ENCODE results near the gene DIAPH2.
A peak's percentile ranks its signal among the peaks of the same experiment; 100 is the strongest.

The DIAPH2 gene

GRCh38 chrX:97211070-97211469 is 526.4 kb downstream of the DIAPH2 start:
- FAIRE-seq, result peak; percentile 71

DNA sequence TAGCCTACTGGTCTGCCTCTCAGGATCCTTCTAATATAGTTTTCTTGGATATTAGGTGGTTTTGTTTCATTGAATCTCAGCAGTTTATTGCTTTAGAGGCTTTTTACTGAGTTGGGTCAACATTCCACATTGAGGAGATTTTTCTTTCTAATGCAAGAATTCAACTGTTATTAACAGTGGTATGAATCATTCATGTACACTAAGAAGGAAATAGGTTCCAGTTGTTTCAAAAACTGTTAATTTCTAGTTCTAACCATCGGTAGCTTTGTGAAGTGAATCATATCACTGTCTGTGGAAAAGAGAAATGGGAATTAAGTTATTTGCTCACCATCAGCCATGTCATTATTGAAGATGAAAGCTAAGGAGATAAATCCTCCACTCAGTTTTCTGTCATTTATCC is 530.5 kb downstream of the DIAPH2 start:
- no peak for FAIRE-seq

DNA sequence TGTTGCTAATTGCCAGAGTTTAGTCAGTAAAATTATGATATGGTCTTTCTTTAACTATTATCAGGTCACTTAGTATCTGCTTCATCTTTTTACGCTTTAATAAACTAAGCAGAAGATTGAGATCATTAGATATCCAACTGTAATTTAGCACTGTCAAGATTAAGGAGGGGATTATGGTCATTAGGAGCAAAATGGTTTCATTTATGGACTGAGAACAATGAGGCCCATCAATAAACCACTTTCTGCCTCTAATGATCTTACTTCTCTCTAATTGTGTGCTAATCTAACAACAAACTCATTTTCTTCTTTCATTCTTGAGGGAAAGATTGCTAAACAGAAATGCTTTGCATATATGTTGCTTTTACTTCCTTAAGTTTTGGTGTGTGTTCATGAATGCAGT is 539.5 kb downstream of the DIAPH2 start:
- FAIRE-seq, result no peak

DNA sequence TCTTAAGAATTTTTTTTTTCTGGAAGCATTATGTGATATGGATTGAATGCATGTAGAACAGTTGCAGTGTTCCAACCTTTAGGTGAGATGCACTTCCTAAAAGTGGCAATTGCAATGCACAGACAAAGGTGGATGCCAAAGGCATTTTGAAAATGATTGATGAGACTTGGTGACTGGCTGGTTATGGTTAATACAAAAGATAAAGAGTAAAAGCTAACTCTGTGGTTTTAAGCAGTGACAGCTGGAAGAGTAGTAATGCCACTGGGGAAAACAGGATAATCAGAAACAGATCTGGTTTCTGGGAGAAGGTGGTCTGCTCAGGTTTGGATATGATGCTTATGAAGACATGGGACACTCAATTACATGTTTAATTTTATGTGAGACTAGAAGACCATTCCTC is 544.7 kb downstream of the DIAPH2 start:
- FAIRE-seq, result no peak

DNA sequence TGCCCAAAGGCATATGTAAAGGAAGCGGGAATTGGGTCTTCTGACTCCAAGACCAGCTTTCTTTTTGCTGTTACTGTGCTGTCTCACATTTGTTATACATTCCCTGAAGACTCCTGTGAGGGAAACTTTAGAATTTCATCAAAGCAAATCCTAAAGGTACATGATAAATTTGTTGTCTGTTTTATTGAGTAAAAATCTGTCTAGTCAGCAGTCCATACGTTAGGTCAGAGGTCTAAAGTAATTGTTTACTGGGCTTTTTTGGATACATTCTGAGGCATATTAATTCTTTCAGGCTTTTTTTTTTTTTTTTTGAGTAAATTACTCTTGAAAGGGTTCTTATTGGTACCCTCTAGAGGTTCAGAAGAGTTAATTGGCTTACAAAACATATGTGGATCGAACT is 546.3 kb downstream of the DIAPH2 start:
- FAIRE-seq, result peak; percentile 87

DNA sequence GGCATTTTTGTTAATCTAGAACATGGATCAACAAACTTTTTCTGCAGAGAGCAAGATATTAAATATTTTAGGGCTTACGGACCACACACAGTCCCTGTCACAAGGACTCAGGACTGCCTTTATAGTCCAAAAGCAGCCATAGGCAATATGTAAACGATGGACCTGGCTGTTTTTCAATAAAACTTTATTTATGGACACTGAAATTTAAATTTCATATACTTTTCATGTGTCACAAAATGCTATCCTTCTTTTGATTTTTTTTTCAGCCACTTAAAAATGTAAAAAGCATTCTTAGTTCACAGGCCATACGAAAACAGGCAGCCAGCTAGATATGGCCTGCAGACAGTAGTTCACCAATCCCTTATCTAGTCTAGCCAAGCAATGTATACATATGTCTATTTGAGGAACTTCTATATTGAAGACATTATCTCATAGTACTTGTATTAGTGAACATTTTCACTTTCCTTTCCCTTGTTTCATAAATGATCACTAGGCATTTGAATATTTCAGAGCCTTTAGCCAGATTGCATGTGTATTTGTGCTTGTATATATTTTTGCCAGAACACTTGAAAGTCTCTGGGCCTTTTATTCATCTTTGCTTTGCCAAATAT is 549.9 kb downstream of the DIAPH2 start:
- FAIRE-seq, result no peak

- no peak for FAIRE-seq
Observed at GRCh38 chrX:97238632-97239031, 554.0 kb downstream of the DIAPH2 start.

GRCh38 chrX:97252111-97252510 is 567.5 kb downstream of the DIAPH2 start:
- peak; percentile 31 for FAIRE-seq

GRCh38 chrX:97260679-97261078 is 576.0 kb downstream of the DIAPH2 start:
- peak; percentile 21 for FAIRE-seq

DNA sequence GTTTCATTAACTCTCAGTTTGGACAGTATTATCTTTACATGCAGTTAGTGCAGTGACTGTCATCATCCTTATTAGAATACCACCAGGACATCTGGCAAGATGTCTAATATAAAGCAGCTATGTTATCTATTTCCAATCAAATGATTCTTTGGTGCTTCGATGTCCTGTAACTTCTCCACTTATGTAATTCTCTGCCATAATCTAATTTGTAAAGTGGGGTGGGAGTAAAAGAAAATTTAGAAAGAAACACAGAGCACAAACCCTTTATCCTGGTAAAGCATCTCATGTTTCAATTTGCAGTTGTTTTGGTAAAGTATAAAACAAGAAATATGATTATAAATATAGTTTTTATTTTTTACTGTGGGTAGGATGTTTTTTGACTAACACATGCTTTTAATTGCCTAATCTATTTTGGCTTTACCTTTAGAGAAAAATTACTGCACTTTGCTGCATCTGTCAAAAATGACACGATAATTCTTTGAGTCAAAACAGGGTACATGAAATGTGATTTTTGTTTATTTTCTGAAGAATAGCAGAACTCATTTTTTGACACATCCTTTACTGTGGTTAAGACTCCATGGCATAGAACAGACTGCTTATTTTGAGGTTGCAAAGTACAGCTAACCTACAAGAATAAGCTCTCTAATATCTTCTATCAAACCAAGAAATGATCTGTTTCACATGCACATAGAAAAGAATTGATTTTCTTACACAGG is 581.9 kb downstream of the DIAPH2 start:
- peak; percentile 31 for FAIRE-seq

DNA sequence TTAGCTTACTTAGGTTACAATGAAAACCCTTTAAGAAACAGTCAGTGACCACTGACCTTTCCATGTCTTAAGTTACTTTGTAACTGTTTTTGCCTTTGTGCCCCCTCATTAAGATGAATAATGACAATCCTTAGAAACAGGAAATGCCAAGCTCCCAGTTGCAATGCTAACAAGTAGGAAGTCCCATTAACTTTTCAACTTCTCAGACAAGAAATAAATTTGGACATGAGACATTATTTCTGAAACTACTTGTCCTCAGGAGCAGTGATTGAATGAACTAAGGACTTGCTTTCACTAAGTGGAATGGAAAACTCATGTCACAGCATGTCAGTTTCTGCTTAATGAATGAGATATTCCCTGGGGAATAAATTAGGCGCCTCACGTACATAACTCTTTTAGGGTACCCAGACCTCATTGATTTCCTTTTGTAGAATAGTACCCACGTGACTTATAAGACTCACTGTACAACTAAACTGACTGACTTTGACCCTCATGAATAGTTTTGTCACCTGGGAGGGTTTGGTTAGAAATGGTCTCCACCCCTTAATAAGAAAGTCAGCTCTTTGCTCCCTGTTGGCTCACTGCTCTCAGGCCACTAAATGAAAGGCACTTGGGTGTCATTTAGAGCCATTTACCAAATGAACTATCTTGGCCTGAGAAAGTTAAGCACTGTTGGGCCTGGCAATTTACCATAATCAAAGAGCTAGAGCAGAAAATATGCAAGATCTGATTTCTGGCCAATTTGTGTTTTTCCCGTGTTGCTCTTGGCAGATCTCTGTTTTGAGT is 582.9 kb downstream of the DIAPH2 start:
- FAIRE-seq, result no peak

GRCh38 chrX:97268182-97268680 is 583.6 kb downstream of the DIAPH2 start:
- FAIRE-seq, result no peak

GRCh38 chrX:97284531-97284930 is 599.9 kb downstream of the DIAPH2 start:
- FAIRE-seq, result no peak

DNA sequence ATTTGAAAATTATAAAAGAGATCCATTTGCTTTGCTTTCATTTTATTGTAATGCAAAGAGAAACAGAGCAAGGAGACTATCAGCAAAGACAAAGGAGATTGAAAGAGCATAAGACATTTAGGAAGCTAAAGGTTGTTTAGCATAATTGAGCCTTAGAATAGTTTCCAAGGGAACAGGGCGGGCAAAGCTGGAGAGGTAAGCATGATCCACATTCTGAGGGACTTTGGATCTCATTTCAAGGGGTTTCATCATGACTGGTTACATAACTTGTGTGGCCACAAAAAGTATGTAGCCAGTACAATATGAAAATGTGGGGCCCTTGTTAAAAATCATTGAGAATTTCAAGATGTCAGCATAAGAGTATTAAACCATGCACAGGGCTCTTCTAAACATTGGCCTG is 605.6 kb downstream of the DIAPH2 start:
- FAIRE-seq, result no peak

GRCh38 chrX:97294041-97294440 is 609.4 kb downstream of the DIAPH2 start:
- FAIRE-seq, result peak; percentile 91

DNA sequence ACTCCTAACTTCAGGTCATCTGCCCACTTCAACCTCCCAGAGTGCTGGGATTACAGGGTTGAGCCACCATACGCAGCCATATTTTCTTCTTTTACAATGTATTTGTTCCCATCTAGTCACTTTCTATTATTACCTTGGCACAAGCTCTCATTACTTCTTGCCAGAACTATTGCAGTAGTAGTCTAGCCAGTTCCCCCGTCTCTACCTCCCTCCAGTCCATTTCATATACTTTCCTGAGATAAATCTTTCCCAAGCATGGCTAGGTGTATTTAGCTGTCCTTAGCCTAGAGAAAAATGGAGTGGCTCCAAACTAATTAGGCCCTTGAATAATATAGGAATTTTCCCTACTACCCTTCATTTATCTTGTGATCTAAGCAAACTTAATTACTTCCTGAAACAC is 611.3 kb downstream of the DIAPH2 start:
- no peak for FAIRE-seq

- FAIRE-seq, result no peak
Observed at GRCh38 chrX:97306771-97307470, 622.3 kb downstream of the DIAPH2 start.

GRCh38 chrX:97308171-97308570 is 623.5 kb downstream of the DIAPH2 start:
- no peak for FAIRE-seq

DNA sequence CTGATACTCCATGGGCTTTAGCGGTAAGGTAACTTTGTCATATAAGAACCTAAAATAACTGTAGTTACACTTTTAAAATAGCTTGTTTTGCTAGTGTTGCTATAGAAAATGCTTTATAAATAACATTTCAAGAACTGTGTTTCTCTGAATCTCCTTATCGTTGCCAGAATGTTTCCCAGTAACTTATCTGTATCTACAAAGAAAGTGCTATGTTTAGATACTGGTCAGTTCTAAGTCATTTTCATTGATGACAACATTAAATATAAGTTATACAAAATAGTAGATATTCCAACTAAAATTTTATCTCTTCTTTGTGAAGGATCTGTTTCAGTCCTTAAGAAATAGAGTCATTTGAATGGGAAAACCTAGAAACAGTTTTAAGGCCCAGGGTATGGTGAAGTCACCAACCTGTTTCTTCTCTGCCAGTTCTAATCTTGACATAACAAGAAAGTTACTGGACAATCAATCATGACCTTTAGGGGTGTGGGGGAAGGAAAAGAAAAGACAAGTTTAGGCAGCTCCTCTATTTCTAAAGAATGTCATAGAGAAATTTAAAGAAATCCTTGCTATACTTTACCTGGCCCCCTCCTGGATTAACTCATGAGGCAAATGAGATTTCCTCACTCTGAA is 625.0 kb downstream of the DIAPH2 start:
- FAIRE-seq, result no peak

DNA sequence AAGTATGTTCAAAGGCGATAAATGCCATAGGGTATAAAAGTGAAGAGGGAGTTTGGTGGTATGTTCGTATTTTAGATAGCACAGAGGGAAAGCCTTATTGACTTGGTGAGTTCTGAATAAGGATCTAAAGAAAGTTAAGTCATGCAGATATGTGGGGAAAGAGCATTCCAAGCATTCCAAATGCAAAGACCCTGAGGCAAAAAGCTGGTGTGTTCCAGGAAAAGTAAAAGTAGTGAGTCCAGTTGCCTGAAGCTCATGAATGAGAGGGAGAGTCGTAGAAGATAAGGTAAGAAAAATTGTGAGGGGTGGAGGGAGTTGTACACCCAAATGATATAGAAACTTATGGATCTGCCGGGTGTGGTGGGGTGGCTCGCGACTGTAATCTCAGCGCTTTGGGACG is 625.7 kb downstream of the DIAPH2 start:
- no peak for FAIRE-seq

GRCh38 chrX:97311066-97311778 is 626.6 kb downstream of the DIAPH2 start:
- no peak for FAIRE-seq

- no peak for FAIRE-seq
Observed at GRCh38 chrX:97314345-97314744, 629.7 kb downstream of the DIAPH2 start.

Measured in colon (tissue), 2 donors.